Fibroblast of mammary gland (primary cell): Measurements from ENCODE around the gene GORASP2.

Experiments used
- DNase-seq: peaks from one replicate; pipeline ENCODE4 v3.0.0-alpha.2; 2010; ENCODE audit warnings: low read depth
- H3K4me3 ChIP-seq: 2 replicates; pipeline ENCODE4 v1.5.1; 2011; ENCODE audit warnings: low read depth, mild to moderate bottlenecking, low read length, moderate library complexity; ENCODE audit not compliant: control insufficient read depth
- TF ChIP-seq, protein P1 (sequence below): conservative IDR thresholded peaks from 2 replicates; pipeline ENCODE4 v1.5.1; 2011; ENCODE audit warnings: low read depth, low read length, inconsistent platforms; ENCODE audit not compliant: control insufficient read depth, insufficient read depth

GORASP2 gene

DNA sequence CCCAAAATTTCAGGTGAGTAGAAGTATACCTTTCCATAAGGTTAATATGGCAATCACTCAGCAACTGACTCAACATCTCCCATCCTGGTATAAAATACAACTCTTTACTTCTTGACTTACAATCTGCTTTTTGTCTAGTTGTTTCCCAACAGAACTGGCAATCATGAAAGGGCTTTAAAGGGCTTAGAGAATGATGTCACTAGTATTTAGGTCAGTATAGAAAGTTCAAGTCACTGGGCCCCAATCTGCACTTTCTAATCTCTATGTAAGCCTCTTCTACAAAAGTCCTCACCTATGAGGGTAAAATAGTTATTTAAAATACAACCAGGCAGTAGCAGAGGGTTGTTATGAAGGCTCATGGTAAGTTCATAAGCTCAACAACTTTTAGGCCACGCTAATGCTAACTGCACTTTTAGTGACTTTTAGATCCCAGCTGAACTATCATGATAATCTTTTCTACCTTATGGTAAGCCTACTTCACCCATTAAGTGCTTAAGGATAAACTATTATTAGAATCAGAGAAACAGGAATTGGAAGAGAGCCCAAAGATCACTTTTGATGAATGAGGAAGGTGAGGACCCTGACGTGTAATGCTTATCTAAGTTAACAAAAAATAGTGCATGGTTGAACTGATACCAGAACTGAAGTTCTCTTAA lies 79.6 kb downstream of the GORASP2 start:
- TF ChIP-seq, protein P1, sequence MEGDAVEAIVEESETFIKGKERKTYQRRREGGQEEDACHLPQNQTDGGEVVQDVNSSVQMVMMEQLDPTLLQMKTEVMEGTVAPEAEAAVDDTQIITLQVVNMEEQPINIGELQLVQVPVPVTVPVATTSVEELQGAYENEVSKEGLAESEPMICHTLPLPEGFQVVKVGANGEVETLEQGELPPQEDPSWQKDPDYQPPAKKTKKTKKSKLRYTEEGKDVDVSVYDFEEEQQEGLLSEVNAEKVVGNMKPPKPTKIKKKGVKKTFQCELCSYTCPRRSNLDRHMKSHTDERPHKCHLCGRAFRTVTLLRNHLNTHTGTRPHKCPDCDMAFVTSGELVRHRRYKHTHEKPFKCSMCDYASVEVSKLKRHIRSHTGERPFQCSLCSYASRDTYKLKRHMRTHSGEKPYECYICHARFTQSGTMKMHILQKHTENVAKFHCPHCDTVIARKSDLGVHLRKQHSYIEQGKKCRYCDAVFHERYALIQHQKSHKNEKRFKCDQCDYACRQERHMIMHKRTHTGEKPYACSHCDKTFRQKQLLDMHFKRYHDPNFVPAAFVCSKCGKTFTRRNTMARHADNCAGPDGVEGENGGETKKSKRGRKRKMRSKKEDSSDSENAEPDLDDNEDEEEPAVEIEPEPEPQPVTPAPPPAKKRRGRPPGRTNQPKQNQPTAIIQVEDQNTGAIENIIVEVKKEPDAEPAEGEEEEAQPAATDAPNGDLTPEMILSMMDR, result no peak
- DNase-seq, result no peak
- no peak overlapping the region for H3K4me3 ChIP-seq

DNA sequence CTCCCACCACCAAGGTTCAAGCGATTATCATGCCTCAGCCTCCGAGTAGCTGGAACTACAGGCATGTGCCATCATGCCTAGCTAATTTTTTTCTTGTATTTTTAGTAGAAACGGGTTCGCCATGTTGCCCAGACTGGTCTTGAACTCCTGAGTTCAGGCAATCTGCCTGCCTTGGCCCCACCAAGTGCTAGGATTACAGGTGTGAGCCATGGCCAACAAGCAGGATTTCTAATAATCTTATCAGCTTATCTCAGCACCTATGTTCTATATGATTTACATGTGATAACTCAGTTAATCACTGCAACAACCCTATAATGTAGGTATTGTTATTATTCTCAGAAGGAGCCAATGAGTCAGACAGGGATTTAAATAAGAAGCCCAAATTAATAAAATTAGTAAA lies 80.3 kb downstream of the GORASP2 start:
- TF ChIP-seq, protein P1, result no peak
- DNase-seq, result no peak
- no peak overlapping the region for H3K4me3 ChIP-seq

DNA sequence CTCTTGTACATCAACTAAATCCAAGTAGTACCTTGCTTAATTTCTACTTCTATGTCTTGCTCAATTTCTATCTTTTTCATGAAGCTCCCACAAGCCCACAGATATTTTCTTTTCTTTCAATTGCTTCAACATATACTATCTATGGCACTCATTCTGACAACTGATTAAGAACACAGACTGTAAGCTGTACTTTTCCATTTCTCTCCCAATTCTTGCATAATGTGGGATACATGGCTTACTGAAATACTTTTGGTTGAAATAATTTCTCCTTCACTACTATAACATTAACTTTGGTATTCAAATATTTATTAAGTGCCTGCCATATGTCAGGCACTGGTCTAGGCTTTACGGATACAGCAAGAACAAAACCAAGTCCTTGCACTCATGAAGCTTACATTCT lies 84.8 kb downstream of the GORASP2 start:
- TF ChIP-seq, protein P1, result no peak
- no peak overlapping the region for H3K4me3 ChIP-seq
- no peak for DNase-seq

DNA sequence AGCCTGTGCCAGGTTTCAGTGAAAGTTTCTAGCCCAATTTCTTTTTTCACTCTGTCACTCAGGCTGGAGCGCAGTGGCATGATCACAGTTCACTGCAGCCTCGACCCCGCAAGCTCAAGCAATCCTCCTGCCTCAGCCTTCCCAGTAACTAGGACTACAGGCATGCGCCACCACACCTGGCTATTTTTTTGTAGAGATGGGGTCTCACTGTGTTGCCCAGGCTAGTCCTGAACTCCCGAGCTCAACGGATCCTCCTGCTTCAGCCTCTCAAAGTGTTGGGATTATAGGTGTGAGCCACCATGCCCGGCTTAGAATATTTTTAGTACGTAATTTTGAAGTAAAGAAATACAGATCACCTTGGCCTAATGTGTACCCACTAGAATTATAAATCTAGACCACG lies 87.1 kb downstream of the GORASP2 start:
- DNase-seq, result no peak
- H3K4me3 ChIP-seq, result no peak overlapping the region
- TF ChIP-seq, protein P1, result no peak
